Stimulated activated effector memory CD8-positive, alpha-beta T cell treated with anti-CD3 and anti-CD28 coated beads, Interleukin-12 subunit alpha, Interleukin-12 subunit beta, amount 100 ng/mL, for 72 hours (primary cell): ENCODE results near the gene GSTA1.
"Not testable (repeated sequence)": the region's sequence is repeated elsewhere in the genome, so short reads cannot be mapped to it uniquely, and the experiment has no call there.

ENCODE experiments used
- ATAC-seq: fragments of 150-1000 bp; cut with Tn5 transposase; 2 replicates; pipeline ENCODE4 v1.10.0; 2021
- DNase-seq, 2 donors: peaks; one replicate each; pipeline ENCODE4 v3.0.0; 2021 to 2022; ENCODE audit warnings: low spot score in 2 of 2
- H3K27ac Mint-ChIP-seq: one replicate; pipeline ENCODE4 v1.8.0; 2022; ENCODE audit warnings: mild to moderate bottlenecking, mixed read lengths
- H3K36me3 Mint-ChIP-seq: one replicate; pipeline ENCODE4 v1.8.0; 2022; ENCODE audit warnings: mild to moderate bottlenecking, mixed read lengths
- H3K4me1 Mint-ChIP-seq: one replicate; pipeline ENCODE4 v1.8.0; 2022; ENCODE audit warnings: mixed read lengths
- H3K4me3 Mint-ChIP-seq: one replicate; pipeline ENCODE4 v1.8.0; 2022; ENCODE audit warnings: mild to moderate bottlenecking, mixed read lengths
- H3K9me3 Mint-ChIP-seq: one replicate; pipeline ENCODE4 v1.8.0; 2022; ENCODE audit warnings: mixed read lengths

Gene GSTA1

DNA sequence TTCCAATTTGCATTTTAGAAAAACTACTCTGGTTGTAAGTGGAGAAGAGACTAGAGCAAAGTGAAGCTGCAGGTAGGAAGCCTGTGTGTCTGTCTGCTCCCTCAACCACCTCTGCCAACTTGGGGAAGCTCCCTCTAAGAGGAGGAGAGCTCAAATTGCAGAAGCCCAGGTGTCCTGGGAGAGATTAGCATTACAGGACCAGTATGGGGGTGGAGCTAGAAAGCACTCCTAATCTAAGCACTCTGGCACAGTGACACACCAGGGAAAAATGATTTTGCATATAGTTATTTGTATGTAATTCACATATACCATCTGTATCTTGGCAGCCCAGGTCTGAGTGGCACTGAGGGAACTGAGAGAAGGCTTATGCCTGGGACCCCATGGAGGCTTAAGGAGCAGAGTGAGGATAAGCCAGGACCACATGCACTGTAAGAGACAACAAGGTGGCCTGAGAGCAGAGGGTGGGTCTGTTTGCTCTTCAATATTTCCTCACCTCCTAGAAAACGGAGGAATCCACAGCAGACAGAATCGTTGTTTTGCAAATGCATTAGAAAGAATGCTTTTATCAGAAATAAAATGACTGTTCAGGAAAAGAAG is 54.0 kb downstream of the GSTA1 start:
- DNase-seq (no peak), ATAC-seq (peak; percentile 24)
- H3K9me3 Mint-ChIP-seq, result peaks cover 8% of the 10 kb centered on the region
- no peaks in the 10 kb centered on the region for H3K4me1 Mint-ChIP-seq
- H3K36me3 Mint-ChIP-seq, result no peaks in the 10 kb centered on the region
- H3K4me3 Mint-ChIP-seq, result no peak overlapping the region
- no peak overlapping the region for H3K27ac Mint-ChIP-seq

DNA sequence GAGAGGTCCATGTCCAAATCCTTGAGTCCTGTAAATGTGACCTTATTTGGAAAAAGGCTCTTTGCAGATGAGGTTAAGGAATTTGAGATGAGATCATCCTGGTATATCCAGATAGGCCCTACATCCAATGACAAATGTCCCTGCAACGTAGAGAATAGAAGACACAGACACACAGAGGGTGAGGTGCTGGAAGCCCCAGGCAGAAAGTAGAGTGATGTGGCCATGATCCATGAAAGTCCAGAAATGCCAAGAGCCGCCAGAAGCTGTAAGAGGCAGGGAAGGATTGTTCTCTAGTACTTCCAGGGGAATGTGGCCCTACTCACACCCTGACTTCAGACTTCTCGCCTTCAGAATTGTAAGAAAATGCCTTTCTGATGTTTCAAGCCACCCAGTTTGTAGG is 56.3 kb downstream of the GSTA1 start:
- DNase-seq, result not testable (repeated sequence)

DNA sequence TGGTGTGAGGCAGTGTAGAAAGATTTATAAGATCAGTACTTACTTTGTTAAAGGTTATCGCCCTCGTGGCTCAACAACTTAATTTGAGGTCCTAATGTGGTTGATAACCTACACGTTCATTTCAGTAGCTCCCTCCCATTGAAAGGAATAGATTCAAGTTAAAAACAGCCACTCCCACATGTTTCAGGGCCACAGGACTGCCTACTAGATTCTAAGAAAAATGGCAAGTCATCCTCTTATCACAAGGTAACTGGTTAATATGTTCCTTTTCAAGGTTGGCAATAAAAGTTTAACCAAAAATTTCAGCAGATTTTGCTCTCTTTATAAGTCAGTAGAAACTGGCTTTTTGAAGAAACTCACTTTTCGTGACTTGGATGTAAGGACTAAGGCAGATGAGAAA is 57.4 kb downstream of the GSTA1 start:
- no peaks in the 10 kb centered on the region for H3K4me1 Mint-ChIP-seq
- no peaks in the 10 kb centered on the region for H3K36me3 Mint-ChIP-seq
- no peak overlapping the region for H3K27ac Mint-ChIP-seq
- ATAC-seq (peak; percentile 28), DNase-seq (no peak)
- peaks cover 4% of the 10 kb centered on the region for H3K9me3 Mint-ChIP-seq
- H3K4me3 Mint-ChIP-seq, result no peak overlapping the region

More for the DNA sequence above, 56.3 kb downstream of the GSTA1 start:
- H3K4me1 Mint-ChIP-seq, H3K4me3 Mint-ChIP-seq, H3K36me3 Mint-ChIP-seq, H3K9me3 Mint-ChIP-seq, ATAC-seq, H3K27ac Mint-ChIP-seq: not testable (repeated sequence)

DNA sequence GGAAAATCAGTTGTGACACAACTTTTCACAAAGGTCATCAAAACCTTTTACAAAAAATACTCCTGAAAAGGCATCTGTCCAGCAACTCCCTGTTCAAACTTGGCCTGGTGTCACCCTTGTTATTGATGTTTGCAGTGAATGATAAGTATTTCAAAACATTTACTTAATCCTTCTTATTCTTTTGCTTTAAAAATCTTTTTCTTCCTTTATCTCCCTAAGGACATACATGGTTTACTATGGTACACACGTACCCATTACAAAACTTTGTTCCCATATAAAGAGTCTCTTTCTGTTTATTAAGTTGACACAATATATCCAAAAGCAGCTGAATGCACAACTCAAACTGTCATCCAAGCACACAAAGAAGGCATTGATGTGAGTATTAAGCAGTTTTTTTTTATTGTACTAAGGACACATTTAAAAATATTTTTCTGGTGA is 57.8 kb downstream of the GSTA1 start:
- ATAC-seq (no peak), DNase-seq (no peak)
- peaks cover under 1% of the 10 kb centered on the region for H3K9me3 Mint-ChIP-seq
- no peak overlapping the region for H3K27ac Mint-ChIP-seq
- no peak overlapping the region for H3K4me3 Mint-ChIP-seq
- H3K4me1 Mint-ChIP-seq, result no peaks in the 10 kb centered on the region
- no peaks in the 10 kb centered on the region for H3K36me3 Mint-ChIP-seq

DNA sequence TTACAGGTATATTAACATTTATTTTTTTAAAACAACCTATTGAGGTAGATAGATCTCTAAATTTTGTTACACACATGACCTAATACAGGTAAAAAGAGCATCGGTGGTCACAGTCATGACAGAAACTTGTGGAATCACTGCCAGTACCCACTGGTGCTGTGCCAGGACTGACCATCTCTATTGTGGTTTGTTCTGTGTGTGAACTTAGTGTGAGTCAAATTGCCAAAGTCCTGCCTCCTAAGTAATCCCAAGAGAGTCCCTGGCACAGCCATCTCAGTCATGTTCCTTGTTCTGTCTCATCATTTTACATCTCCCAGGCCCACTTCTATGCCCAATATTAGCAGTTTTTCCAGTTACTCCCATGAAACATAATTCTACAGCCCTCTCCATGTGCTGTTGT is 61.7 kb downstream of the GSTA1 start:
- Mint-ChIP-seq H3K9me3 (no peaks in the 10 kb centered on the region), H3K36me3 (no peaks in the 10 kb centered on the region), H3K27ac (no peak overlapping the region), H3K4me3 (no peak overlapping the region), H3K4me1 (no peaks in the 10 kb centered on the region)
- ATAC-seq (no peak), DNase-seq (no peak)
